Ramos (cell line): ENCODE data around the gene LRMDA.

Experiments
- in situ Hi-C: fragments of 300-500 bp; cut with MboI; formaldehyde crosslinking; loops from one replicate; pipeline ENCODE4 v1.14.3; 2022; ENCODE audit warnings: low sequenced_read_pairs; ENCODE audit not compliant: unreplicated experiment

LRMDA gene

GRCh38 chr10:76306856-76307255, 875.4 kb downstream of the LRMDA start:
- in situ Hi-C loops, result no loop called here

DNA sequence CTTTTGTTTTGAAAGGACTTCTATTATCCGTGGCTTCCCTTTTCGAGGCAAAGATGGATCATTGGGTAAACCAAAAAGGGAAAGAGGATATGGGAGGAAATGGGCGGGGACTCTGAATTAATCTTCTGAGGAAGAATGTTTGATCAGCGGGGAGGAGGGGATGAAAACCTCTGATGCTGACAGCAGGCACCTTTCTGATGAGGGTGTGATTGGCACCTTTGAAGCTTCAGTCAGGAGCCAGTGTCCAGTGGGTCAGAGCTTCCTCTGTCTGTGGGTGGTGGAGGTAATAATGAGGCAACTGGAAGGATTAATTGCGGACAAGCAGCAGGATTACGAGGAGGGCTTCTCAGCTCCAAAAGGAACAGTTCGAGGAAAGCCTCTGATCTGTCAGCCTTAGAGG, 877.6 kb downstream of the LRMDA start:
- in situ Hi-C loops, result no loop called here

- in situ Hi-C loops, result no loop called here
Observed at GRCh38 chr10:76309741-76310587, 878.5 kb downstream of the LRMDA start.

DNA sequence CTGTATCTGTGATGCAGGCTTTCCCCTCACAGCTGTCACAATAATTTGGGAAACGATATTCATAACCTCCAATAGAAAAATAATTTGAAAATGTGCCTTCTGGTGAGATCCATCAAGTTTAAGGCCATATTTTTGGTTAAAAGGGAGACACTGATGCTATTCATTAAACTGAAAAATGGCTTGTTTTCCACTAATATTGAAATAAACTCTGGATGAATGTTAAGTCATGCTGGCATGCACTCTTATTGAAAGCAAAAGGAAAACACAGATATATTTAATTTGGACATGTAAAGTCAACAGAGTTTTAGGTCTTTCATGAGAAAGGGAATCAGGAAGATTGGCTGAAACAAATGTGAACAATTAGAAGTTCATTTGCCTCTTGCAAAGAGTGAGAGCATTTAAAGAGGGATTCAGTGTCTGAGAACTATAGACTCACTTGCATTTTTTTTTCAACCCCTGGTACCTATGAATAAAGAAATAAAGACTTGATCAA, 879.2 kb downstream of the LRMDA start:
- in situ Hi-C loops, result no loop called here

DNA sequence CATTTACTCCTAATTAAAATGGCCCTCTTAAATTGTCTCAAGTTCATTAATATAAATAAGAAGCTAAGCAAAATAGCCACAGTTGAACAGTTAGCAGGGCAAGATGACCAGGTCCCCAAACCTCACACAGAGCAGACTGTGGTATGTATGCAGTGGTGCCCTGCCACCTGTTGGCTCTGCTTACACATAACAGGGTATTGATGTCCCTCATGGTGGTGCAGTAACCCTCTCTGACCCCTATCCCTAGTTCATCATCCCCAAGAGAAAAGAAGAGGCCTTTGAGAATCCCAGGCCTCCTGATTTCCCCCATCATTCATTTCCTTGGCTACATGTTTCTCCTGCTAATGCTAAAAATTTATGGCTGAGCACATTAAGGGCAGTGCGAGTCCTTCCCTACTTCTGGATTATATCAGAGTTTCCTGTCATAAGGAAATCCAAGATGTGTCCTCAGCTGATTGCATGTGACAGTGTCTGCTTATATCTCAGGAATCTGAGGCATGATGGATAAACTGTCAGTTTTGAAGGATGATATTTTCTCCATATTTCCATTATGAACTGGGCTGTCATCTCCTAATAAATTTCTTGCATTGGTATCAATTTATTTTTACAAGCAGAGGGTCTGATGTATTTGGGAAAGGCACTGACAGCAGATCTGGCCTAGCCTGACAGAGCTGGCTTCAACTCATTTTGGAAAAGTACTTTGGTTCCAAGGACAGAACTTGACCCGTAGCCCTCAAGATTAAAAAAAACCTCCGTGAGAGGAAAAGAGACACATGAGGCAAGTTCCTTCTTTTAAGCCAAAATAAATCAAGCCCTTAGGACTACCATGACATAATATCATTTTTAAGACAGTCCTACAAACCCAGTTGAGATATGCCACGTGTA, 880.6 kb downstream of the LRMDA start:
- in situ Hi-C loops, result no loop called here

DNA sequence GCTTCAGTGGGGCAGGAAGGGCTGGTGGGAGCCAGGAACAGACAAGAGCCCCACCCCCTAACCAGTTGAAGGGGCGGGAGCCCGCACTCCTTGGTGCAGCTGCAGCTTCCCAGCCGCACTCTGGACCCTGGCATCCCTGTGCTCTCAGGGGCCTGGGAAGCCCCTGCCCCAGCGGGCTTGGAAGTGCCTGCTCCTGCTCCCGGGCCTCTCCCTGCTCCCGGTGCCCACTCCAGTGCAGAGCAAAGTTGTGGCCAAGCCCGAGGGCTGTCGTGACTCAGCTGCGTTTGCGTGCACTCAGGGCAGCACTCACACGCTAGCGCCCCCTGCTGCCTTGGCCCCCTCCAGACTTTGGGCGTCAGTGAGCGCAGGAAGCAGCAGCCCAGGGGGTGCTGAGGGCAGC, 883.8 kb downstream of the LRMDA start:
- in situ Hi-C loops, result no loop called here

GRCh38 chr10:76316234-76316633, 884.8 kb downstream of the LRMDA start:
- in situ Hi-C loops, result no loop called here

- in situ Hi-C loops, result no loop called here
Observed at GRCh38 chr10:76317078-76317477, 885.7 kb downstream of the LRMDA start.

DNA sequence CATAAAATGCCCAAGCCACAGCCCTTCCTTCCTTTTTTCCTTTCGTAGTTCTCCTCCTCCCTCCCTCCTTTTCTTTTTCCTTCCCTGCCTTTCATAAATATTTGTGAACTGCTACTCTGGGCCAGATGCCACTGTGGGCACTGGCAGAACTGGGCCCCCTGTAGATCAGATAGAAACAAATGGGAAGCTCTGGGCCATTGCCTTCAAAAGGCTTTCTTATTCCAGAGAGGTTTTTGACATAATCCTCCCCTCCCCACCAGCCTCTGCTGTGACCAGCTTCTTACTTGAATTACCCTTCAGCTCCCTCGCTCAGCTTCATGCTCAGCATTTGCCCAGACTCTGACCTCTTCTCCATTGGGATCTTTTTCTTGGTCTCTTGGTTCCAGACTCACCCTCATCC, 886.8 kb downstream of the LRMDA start:
- in situ Hi-C loops, result no loop called here

GRCh38 chr10:76319661-76320060, 888.2 kb downstream of the LRMDA start:
- in situ Hi-C loops, result no loop called here

DNA sequence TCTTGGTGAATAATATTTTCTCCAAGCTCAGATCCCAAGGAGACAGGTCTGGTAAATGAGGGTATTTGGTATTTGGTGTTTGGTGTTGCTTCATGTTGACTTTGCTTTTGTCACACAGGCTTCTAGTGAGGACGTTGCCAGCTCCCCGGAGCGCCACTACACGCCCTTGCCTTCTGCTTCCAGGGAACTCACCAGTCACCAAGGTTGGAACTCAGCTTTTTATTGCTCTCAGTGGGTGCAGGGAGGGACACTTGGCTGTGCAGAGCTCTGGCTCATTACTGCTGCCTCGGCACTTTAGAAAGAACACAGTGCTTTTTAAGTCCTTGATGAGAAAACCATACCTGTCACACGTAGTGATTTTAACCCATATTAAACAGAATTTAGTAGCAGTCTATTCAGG, 892.9 kb downstream of the LRMDA start:
- in situ Hi-C loops, result no loop called here

DNA sequence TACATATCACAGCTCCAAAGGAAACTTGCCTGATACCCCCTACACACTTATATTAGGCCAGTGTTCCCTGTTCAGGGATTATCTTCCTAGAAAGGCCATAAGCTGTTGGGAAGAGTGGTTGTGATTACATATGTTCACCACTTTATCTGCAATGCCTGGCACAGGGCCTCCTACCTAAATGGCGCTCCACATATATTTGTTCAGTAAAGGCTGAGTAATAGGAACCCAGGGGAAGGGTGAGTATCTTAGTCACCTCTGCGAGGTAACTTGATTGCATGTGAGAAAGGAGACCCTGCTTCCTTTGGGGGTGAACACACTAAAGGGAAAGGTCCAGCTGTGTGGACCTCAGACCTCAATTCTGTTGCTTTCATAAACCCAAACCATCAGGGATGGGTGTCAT, 896.0 kb downstream of the LRMDA start:
- in situ Hi-C loops, result no loop called here

GRCh38 chr10:76328348-76328747, 896.9 kb downstream of the LRMDA start:
- in situ Hi-C loops, result no loop called here

DNA sequence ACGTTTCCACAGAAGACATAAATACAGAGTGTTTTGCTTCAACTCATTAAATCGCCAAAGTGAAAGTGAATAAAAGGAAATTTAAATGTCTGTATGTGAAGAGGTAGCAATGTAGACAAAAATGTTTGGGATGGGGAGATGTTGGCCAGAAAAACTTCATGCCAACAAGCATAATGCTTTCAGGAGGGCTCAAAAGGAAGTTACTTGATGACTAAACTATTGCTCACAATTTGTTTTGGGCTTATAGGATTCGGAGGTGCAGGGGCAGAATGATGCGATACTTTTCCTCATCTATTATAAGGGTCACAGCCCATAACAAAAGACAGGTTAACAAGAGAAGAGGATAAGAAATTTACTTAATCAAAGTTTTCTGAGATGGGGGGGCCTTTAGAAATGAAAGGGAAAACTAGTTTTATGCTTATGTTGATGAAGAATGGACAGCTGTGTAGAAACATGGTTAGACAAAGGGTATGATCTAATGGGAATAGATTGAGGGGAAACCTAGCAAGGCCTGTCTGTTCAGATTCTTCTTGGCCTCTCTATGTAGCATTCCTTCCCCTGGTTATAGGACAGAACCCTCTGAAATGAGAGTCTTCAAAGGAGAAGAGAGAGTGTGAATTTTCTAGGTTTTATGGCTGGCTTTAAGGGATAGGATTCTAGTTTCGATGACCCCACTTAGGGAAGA, 898.6 kb downstream of the LRMDA start:
- in situ Hi-C loops, result no loop called here

DNA sequence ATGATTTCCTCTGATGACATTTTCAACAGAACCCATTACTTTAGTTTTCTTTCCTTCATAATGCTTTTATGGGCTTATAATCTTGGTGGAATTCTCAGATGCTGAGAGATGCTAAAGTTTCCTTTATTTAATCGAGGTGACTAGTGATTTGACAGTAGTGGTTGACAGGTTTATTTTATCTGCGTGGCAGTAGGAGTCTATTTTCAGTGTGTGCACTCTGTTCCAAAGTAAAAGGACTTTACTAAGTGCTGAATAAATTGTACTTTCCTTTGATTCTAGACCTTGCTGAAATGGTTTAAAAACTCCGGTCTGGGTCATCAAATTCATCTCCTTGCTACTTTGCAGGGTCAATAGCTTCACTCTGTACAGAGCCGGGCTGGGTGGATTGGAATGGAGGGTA, 900.3 kb downstream of the LRMDA start:
- in situ Hi-C loops, result no loop called here

DNA sequence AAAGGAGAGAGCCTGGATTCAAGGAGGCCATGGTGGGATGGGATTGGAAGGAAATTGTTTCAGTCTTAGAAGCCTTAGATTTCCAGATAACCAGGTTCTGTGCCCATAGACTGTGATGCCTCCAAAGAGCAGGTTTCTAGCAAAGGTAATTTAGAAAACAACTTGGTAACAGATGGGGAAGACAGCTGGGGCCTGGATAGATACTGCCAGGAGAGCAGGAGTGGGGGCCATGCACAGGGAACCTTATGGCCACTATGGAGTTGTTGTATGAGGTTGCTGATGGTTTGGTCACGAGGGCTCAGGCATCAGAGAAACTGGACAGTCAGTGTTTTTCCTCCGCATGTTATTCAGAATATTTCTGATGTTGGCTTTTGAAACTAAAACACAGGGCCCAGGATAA, 901.9 kb downstream of the LRMDA start:
- in situ Hi-C loops, result no loop called here

DNA sequence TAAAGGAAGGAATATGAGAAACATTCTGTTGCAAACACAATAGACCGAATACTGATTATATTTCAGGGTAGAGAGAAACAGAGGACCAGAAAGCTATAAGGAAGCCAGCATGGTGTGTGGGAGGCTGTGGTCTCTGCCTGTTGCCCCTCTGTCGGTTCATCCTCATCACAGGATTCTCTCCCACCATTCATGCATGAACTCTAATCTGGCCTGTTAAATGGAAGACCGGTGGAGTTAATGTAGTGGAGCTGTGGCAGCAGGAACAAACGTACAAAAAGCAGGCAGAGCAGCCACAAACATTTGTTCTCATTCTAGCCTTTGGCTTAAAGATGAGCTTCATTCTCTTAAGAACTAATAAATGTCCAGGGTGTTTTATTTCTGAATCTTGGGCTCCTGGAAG, 902.4 kb downstream of the LRMDA start:
- in situ Hi-C loops, result no loop called here

GRCh38 chr10:76334255-76334654, 902.8 kb downstream of the LRMDA start:
- in situ Hi-C loops, result no loop called here

GRCh38 chr10:76336213-76336963, 905.0 kb downstream of the LRMDA start:
- in situ Hi-C loops, result no loop called here

DNA sequence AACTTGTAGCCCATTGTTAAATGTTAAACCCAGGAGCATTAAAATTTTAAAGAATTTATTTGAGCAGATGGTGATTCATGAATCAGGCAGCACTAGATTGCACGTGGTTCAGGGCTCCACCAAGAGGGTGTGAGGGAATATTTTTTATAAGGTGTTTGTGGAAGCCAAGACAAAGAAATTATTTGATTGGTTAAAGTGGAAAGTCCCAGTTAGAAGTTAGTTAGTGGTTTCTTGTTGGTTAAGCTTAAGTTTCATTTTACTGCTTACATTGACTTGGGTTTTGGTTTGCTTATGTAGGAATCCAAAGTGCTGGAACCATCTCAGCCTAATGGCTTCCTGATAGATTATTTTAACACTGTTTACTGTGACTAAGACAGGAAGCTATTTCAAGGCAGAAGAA, 906.2 kb downstream of the LRMDA start:
- in situ Hi-C loops, result no loop called here
